Renal pelvis (tissue), 4 donors: Measurements from ENCODE around the gene NEUROG1. TPM values are rescaled to one million over a fixed set of nuclear protein-coding genes. Genes with fewer than 3 reads are reported as not detected.
A peak's percentile ranks its signal among the peaks of the same experiment; 100 is the strongest.

Experiments used
- DNase-seq: peaks from one replicate; pipeline ENCODE4 v3.0.0-alpha.2; 2013
- polyA plus RNA-seq, 3 donors: library from polyadenylated mRNA; unstranded; fragments of 120-200 nt; gene quantifications; one replicate each; pipeline ENCODE4 v1.2.1, GENCODE V29; 2013; ENCODE audit not compliant: insufficient read length in 3 of 3

The NEUROG1 gene
- polyA plus RNA-seq, 3 donors = not detected

GRCh38 chr5:135564331-135564730 is 28.6 kb upstream of the NEUROG1 start:
- DNase-seq = no peak

- no peak for DNase-seq
Measured at GRCh38 chr5:135561266-135561665, 25.5 kb upstream of the NEUROG1 start.

- DNase-seq = peak; percentile 85
Measured at GRCh38 chr5:135560858-135561257, 25.1 kb upstream of the NEUROG1 start.

- no peak for DNase-seq
Measured at GRCh38 chr5:135559354-135559753, 23.6 kb upstream of the NEUROG1 start.

GRCh38 chr5:135557076-135557838 is 21.5 kb upstream of the NEUROG1 start:
- no peak for DNase-seq

GRCh38 chr5:135556620-135557019 is 20.9 kb upstream of the NEUROG1 start:
- no peak for DNase-seq

GRCh38 chr5:135555530-135555929 is 19.8 kb upstream of the NEUROG1 start:
- DNase-seq = no peak

- DNase-seq = no peak
Measured at GRCh38 chr5:135553688-135554462, 18.1 kb upstream of the NEUROG1 start.

GRCh38 chr5:135551593-135552447 is 16.1 kb upstream of the NEUROG1 start:
- peak; percentile 76 for DNase-seq

- no peak for DNase-seq
Measured at GRCh38 chr5:135549413-135549812, 13.6 kb upstream of the NEUROG1 start.

- DNase-seq = no peak
Measured at GRCh38 chr5:135547590-135548254, 12.0 kb upstream of the NEUROG1 start.

GRCh38 chr5:135546912-135547311 is 11.1 kb upstream of the NEUROG1 start:
- DNase-seq = no peak

- no peak for DNase-seq
Measured at GRCh38 chr5:135546101-135546500, 10.3 kb upstream of the NEUROG1 start.

GRCh38 chr5:135545099-135545498 is 9.3 kb upstream of the NEUROG1 start:
- DNase-seq = no peak

- no peak for DNase-seq
Measured at GRCh38 chr5:135543485-135544304, 7.9 kb upstream of the NEUROG1 start.

GRCh38 chr5:135543001-135543484 is 7.3 kb upstream of the NEUROG1 start:
- no peak for DNase-seq

- no peak for DNase-seq
Measured at GRCh38 chr5:135541807-135542502, 6.2 kb upstream of the NEUROG1 start.

- DNase-seq = no peak
Measured at GRCh38 chr5:135539430-135540005, 3.8 kb upstream of the NEUROG1 start.

GRCh38 chr5:135538261-135538660 is 2.5 kb upstream of the NEUROG1 start:
- no peak for DNase-seq

- no peak for DNase-seq
Measured at GRCh38 chr5:135537745-135538144, 2.0 kb upstream of the NEUROG1 start.
